MCF 10A (cell line): ENCODE measurements around the gene SH3PXD2B. TPM values are rescaled to one million over a fixed set of nuclear protein-coding genes. Genes with fewer than 3 reads are reported as not detected.

Experiments
- BruUV-seq: library from RNA; stranded (reverse); fragments of 400-500 nt; replicated peaks from 2 replicates; lab custom pipeline; 2021; lab: Mats Ljungman, UMichigan
- CTCF ChIA-PET: fragments of 300-600 bp; sonication (Branson Sonifier 250); formaldehyde crosslinking; extraction: SDS; loops from one replicate; lab custom pipeline; 2021; ENCODE audit warnings: antibody characterized with exemption, inconsistent platforms; lab: Yijun Ruan, JAX
- POLR2A ChIA-PET: fragments of 300-600, 350-650 bp; sonication (Branson Sonifier 250); formaldehyde crosslinking; extraction: SDS; loops from one replicate; lab custom pipeline; 2020; ENCODE audit warnings: antibody characterized with exemption, inconsistent platforms; lab: Yijun Ruan, JAX
- DNase-seq: peaks from one replicate; pipeline ENCODE4 v3.0.0-alpha.2; 2018; ENCODE audit not compliant: unreplicated experiment
- H3K27ac Mint-ChIP-seq: one replicate; pipeline ENCODE4 v1.8.0; 2022; ENCODE audit warnings: mild to moderate bottlenecking, low read depth, mixed read lengths; ENCODE audit not compliant: unreplicated experiment
- H3K27me3 Mint-ChIP-seq: one replicate; pipeline ENCODE4 v1.8.0; 2022; ENCODE audit warnings: mixed read lengths; ENCODE audit not compliant: insufficient read depth, unreplicated experiment
- H3K36me3 Mint-ChIP-seq: one replicate; pipeline ENCODE4 v1.8.0; 2022; ENCODE audit warnings: mild to moderate bottlenecking, moderate library complexity, mixed read lengths; ENCODE audit not compliant: insufficient read depth, unreplicated experiment
- H3K4me1 Mint-ChIP-seq: one replicate; pipeline ENCODE4 v1.8.0; 2022; ENCODE audit warnings: mixed read lengths; ENCODE audit not compliant: insufficient read depth, unreplicated experiment
- H3K4me3 Mint-ChIP-seq: one replicate; pipeline ENCODE4 v1.8.0; 2022; ENCODE audit warnings: mild to moderate bottlenecking, moderate library complexity, mixed read lengths; ENCODE audit not compliant: unreplicated experiment
- H3K9me3 Mint-ChIP-seq: one replicate; pipeline ENCODE4 v1.8.0; 2022; ENCODE audit warnings: mixed read lengths; ENCODE audit not compliant: unreplicated experiment
- CTCF ChIP-seq: fragments of 200-600 bp; IDR thresholded peaks from one replicate; pipeline ENCODE4 v1.8.0; 2022; ENCODE audit warnings: antibody characterized with exemption, mild to moderate bottlenecking; ENCODE audit not compliant: unreplicated experiment
- intact Hi-C: fragments of 100-400 bp; cut with micrococcal nuclease; formaldehyde crosslinking; loops from 2 replicates; pipeline ENCODE4 v1.14.1; 2022
- total RNA-seq: library from RNA; stranded (reverse); gene quantifications from 2 replicates; pipeline ENCODE4 v1.2.3, GENCODE V29; 2022

The SH3PXD2B gene
- total RNA-seq, 1 experiment from 2014 or later = 34.1 TPM

GRCh38 chr5:172486912-172487311, 32.6 kb upstream of the SH3PXD2B start:
- DNase-seq = no peak
- POLR2A ChIA-PET = no interaction called here
- BruUV-seq = no TSS peak
- no peak for TF ChIP-seq CTCF
- Mint-ChIP-seq H3K27me3 (no peaks in the 10 kb centered on the region), H3K4me3 (no peak overlapping the region), H3K27ac (no peak overlapping the region), H3K9me3 (no peaks in the 10 kb centered on the region), H3K4me1 (peaks cover 14% of the 10 kb centered on the region), H3K36me3 (no peaks in the 10 kb centered on the region)
- intact Hi-C loops = no loop called here
- CTCF ChIA-PET = interaction anchor here (0.5 to 1.5 kb wide), 2 partner anchors 210 to 964 kb away, joined by 4 to 7 read pairs; no protein-coding TSS in a partner anchor

- no TSS peak for BruUV-seq
- ChIA-PET POLR2A (no interaction called here), CTCF (interaction anchor here (0.5 to 1.5 kb wide), 4 partner anchors 74 to 965 kb away, joined by 3 to 7 read pairs (median 4); no protein-coding TSS in a partner anchor)
- intact Hi-C loops = no loop called here
- TF ChIP-seq CTCF = no peak
- peaks cover 19% of the 10 kb centered on the region for H3K4me1 Mint-ChIP-seq
- no peak overlapping the region for H3K27ac Mint-ChIP-seq
- DNase-seq = no peak
- H3K36me3 Mint-ChIP-seq = no peaks in the 10 kb centered on the region
- no peaks in the 10 kb centered on the region for H3K27me3 Mint-ChIP-seq
- no peaks in the 10 kb centered on the region for H3K9me3 Mint-ChIP-seq
- H3K4me3 Mint-ChIP-seq = no peak overlapping the region
Observed at GRCh38 chr5:172486451-172486850, 32.1 kb upstream of the SH3PXD2B start.

GRCh38 chr5:172485511-172486202, 31.3 kb upstream of the SH3PXD2B start:
- ChIA-PET POLR2A (no interaction called here), CTCF (interaction anchor here (0.6 to 1.5 kb wide), 3 partner anchors 75 to 289 kb away, joined by 3 to 7 read pairs (median 4); no protein-coding TSS in a partner anchor)
- H3K36me3 Mint-ChIP-seq = no peaks in the 10 kb centered on the region
- H3K27ac Mint-ChIP-seq = no peak overlapping the region
- H3K9me3 Mint-ChIP-seq = no peaks in the 10 kb centered on the region
- no peak for TF ChIP-seq CTCF
- intact Hi-C loops = no loop called here
- no peaks in the 10 kb centered on the region for H3K27me3 Mint-ChIP-seq
- H3K4me1 Mint-ChIP-seq = peaks cover 25% of the 10 kb centered on the region
- no TSS peak for BruUV-seq
- no peak overlapping the region for H3K4me3 Mint-ChIP-seq
- DNase-seq = no peak

- no peak for TF ChIP-seq CTCF
- Mint-ChIP-seq H3K4me1 (peaks cover 25% of the 10 kb centered on the region), H3K4me3 (no peak overlapping the region), H3K27ac (no peak overlapping the region), H3K9me3 (no peaks in the 10 kb centered on the region), H3K27me3 (no peaks in the 10 kb centered on the region), H3K36me3 (no peaks in the 10 kb centered on the region)
- ChIA-PET POLR2A (interaction anchor here (1.2 kb wide), 1 partner anchor 48 kb away, joined by 3 read pairs; no protein-coding TSS in a partner anchor), CTCF (interaction anchor here (0.6 to 16.2 kb wide), 2 partner anchors 43 to 215 kb away, joined by 3 to 452 read pairs; no protein-coding TSS in a partner anchor)
- intact Hi-C loops = no loop called here
- BruUV-seq = no TSS peak
- no peak for DNase-seq
Observed at GRCh38 chr5:172484664-172485063, 30.3 kb upstream of the SH3PXD2B start.
